GM12873 (cell line): ENCODE results near the gene MIB2.

Experiments
- CTCF ChIP-seq: IDR thresholded peaks from 2 replicates; pipeline ENCODE4 v1.5.1; 2012; ENCODE audit warnings: low read depth, mild to moderate bottlenecking, moderate library complexity, low read length, control low read depth; ENCODE audit not compliant: insufficient read depth; ENCODE audit errors: missing control alignments

MIB2 gene

DNA sequence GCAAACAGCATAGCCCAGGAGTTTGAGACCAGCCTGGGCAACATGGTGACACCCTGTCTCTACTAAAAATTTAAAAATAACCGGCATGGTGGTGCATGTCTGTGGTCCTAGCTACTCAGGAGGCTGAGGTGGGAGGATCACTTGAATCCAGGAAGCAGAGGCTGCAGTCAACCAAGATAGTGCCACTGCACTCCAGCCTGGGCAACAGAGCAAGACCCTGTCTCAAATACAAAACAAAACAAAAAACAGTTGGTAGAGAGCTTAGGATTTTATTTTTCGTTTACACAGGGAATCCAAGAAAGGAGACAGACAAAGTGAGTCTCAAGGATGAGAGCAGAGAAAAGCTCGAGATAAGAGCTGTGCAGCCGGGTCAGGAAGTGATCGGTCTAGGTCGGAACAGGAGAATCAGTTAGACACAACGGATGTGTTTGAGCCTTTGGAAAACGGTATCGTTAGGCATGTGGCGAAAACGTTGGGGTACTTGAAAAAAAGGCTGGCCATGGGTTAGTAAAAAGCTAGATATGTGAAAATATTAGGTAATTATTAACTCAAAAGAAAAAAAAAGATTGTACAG is 1.7 kb upstream of the MIB2 start:
- no peak for TF ChIP-seq CTCF

GRCh38 chr1:1614204-1614953 is 921 bp upstream of the MIB2 start:
- no peak for TF ChIP-seq CTCF

DNA sequence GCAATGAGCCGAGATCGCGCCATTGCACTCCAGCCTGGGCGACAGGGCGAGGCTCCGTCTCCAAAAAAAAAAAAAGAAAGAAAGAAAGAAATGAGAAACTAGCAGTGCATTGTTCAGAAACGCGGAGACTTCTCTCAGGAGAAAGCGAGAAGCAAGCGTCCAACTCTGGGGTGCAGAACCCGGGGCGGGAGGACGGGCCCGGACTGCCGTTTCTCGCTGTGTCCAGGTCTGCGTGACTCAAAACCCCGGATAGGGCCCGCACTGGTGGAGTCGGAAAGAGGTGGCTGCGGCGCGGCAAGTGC is 395 bp upstream of the MIB2 start:
- no peak for TF ChIP-seq CTCF

- no peak for TF ChIP-seq CTCF
Observed at GRCh38 chr1:1616045-1616790, 918 bp downstream of the MIB2 start.

GRCh38 chr1:1616838-1617237 is 1.5 kb downstream of the MIB2 start:
- no peak for TF ChIP-seq CTCF

DNA sequence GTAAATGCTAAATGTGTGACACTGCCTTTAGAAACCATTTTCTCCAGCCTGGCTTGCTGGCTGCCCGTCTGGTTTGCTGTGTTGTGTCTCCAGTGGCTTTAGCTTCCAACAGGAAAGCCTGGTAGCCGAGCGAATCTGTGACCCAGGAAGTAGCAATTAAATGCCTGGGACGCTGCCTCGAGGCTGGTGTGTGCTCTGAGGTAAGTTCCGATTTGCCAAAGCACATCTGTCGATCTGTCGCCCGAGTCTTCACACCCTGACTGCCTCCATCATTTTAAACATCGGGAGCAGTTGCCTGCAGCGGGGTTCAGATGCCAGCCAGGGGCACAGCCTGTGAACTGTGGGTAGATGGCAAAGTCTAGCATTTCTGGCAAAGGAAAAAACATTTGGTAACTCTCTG is 2.2 kb downstream of the MIB2 start:
- TF ChIP-seq CTCF = no peak

DNA sequence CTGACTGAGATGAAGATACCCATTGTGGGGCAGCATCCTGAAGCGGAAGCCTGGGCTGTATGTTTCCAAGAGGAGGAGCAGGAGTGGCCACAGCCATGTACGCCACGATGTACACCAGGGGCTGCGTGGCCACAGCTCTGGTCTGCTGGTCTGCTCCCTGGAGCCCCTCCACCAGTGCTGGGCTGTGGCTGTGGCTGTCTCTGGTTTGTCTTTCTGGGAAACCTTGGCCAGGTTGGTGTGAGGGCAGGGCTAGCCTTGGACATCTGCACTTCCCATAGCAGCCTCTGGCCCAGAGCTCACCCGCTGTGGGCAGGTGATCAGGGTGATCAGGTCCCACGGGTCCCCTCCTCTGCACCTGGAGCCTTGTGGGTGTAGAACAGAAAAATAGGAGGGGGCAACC is 2.6 kb downstream of the MIB2 start:
- no peak for TF ChIP-seq CTCF
